ENCODE measurements around the gene MYO6.

The MYO6 gene

DNA sequence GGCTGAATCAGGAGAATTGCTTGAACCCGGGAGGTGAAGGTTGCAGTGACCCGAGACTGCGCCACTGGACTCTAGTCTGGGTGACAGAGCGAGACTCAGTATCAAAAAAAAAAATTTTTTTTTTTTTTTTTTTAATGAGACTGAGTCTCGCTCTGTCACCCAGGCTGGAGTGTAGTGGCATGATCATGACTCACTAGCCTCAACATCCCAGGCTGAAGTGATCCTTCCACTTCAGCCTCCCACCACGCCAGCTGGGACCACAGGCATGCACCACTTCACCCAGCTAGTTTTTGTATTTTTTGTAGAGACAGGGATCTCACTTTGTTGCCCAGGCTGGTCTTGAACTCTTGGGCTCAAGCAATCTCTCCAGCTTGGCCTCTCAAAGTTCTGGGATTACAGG, 53.3 kb downstream of the MYO6 start:
- Histone ChIP-seq H4K20me1 (ENCODE audit: insufficient read depth, low read length) (no peaks in the 10 kb centered on the region), H3K9me3 (ENCODE audit: insufficient read depth, low read length, severe bottlenecking) (no peaks in the 10 kb centered on the region), H3K4me2 (ENCODE audit: insufficient read depth, low read length) (no peak overlapping the region), H3K9ac (ENCODE audit: low read depth, low read length) (no peak overlapping the region), H3K79me2 (ENCODE audit: insufficient read depth, low read length) (no peaks in the 10 kb centered on the region), H3K27ac (ENCODE audit: low read length) (no peak overlapping the region), H3K36me3 (ENCODE audit: insufficient read depth, low read length) (no peaks in the 10 kb centered on the region), H3K4me1 (ENCODE audit: insufficient read depth, low read length) (no peaks in the 10 kb centered on the region), H3K27me3 (ENCODE audit: insufficient read depth, low read length, poor library complexity) (no peaks in the 10 kb centered on the region), H2AFZ (ENCODE audit: low read depth, low read length) (no peak overlapping the region), H3K4me3 (ENCODE audit: low read depth in 1 of 2, low read length in 2 of 2) (no peak overlapping the region)
- DNase-seq = no peak
- TF ChIP-seq, protein P1, sequence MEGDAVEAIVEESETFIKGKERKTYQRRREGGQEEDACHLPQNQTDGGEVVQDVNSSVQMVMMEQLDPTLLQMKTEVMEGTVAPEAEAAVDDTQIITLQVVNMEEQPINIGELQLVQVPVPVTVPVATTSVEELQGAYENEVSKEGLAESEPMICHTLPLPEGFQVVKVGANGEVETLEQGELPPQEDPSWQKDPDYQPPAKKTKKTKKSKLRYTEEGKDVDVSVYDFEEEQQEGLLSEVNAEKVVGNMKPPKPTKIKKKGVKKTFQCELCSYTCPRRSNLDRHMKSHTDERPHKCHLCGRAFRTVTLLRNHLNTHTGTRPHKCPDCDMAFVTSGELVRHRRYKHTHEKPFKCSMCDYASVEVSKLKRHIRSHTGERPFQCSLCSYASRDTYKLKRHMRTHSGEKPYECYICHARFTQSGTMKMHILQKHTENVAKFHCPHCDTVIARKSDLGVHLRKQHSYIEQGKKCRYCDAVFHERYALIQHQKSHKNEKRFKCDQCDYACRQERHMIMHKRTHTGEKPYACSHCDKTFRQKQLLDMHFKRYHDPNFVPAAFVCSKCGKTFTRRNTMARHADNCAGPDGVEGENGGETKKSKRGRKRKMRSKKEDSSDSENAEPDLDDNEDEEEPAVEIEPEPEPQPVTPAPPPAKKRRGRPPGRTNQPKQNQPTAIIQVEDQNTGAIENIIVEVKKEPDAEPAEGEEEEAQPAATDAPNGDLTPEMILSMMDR (IDR thresholded peaks at IDR 0.05; ENCODE audit: borderline replicate concordance, extremely low read depth, low read length, poor library complexity, severe bottlenecking) = no peak
- TF ChIP-seq EZH2 (IDR thresholded peaks at IDR 0.05; ENCODE audit: borderline replicate concordance, low read depth, low read length, severe bottlenecking) = no peak
- ATAC-seq (ENCODE audit: insufficient read depth, low read depth) = no peak

DNA sequence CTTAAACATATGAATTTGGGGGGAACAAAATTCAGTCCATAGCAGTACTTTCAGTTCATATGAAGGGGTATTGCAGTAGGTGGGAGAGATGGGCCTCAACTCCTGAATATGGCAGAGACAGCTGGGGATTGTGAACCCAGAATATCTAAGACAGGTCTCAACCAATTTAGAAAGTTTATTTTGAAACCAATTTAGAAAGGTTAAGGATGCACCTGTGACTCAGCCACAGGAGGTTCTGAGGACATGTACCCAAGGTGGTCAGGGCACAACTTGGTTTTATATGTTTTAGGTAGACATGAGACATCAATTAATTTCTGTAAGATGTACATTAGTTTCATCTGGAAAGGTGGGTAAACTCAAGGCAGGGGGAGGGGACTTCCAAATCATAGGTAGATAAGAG, 59.5 kb downstream of the MYO6 start:
- TF ChIP-seq, protein P1 (IDR thresholded peaks at IDR 0.05; ENCODE audit: borderline replicate concordance, extremely low read depth, low read length, poor library complexity, severe bottlenecking) = no peak
- no peak for TF ChIP-seq EZH2 (IDR thresholded peaks at IDR 0.05; ENCODE audit: borderline replicate concordance, low read depth, low read length, severe bottlenecking)
- Histone ChIP-seq H3K4me1 (ENCODE audit: insufficient read depth, low read length) (no peaks in the 10 kb centered on the region), H3K4me2 (ENCODE audit: insufficient read depth, low read length) (no peak overlapping the region), H3K9ac (ENCODE audit: low read depth, low read length) (no peak overlapping the region), H3K36me3 (ENCODE audit: insufficient read depth, low read length) (no peaks in the 10 kb centered on the region), H4K20me1 (ENCODE audit: insufficient read depth, low read length) (no peaks in the 10 kb centered on the region), H3K27ac (ENCODE audit: low read length) (no peak overlapping the region), H3K4me3 (ENCODE audit: low read depth in 1 of 2, low read length in 2 of 2) (no peak overlapping the region), H3K9me3 (ENCODE audit: insufficient read depth, low read length, severe bottlenecking) (no peaks in the 10 kb centered on the region), H2AFZ (ENCODE audit: low read depth, low read length) (no peak overlapping the region), H3K79me2 (ENCODE audit: insufficient read depth, low read length) (no peaks in the 10 kb centered on the region), H3K27me3 (ENCODE audit: insufficient read depth, low read length, poor library complexity) (no peaks in the 10 kb centered on the region)
- DNase-seq (no peak), ATAC-seq (ENCODE audit: insufficient read depth, low read depth) (no peak)

DNA sequence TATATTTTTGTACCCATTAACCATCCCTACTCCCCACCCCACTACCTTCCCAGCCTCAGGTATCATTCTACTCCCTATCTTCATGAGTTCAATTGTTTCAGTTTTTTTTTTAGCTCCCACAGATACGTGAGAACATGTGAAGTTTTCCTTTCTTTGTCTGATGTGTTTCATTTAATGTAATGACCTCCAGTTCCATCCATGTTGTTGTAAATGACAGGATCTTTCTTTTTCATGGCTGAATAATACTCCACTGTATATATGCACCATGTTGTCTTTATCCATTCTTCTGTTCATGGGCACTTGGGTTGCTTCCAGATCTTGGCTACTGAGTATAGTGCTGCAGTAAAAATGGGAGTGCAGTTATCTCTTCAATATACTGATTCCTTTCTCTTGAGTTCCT, 63.5 kb downstream of the MYO6 start:
- ATAC-seq (ENCODE audit: insufficient read depth, low read depth) (no peak), DNase-seq (no peak)
- Histone ChIP-seq H3K27ac (ENCODE audit: low read length) (no peak overlapping the region), H3K4me2 (ENCODE audit: insufficient read depth, low read length) (no peak overlapping the region), H3K4me3 (ENCODE audit: low read depth in 1 of 2, low read length in 2 of 2) (no peak overlapping the region), H3K9me3 (ENCODE audit: insufficient read depth, low read length, severe bottlenecking) (no peaks in the 10 kb centered on the region), H3K27me3 (ENCODE audit: insufficient read depth, low read length, poor library complexity) (no peaks in the 10 kb centered on the region), H3K9ac (ENCODE audit: low read depth, low read length) (no peak overlapping the region), H3K79me2 (ENCODE audit: insufficient read depth, low read length) (no peaks in the 10 kb centered on the region), H3K36me3 (ENCODE audit: insufficient read depth, low read length) (no peaks in the 10 kb centered on the region), H4K20me1 (ENCODE audit: insufficient read depth, low read length) (no peaks in the 10 kb centered on the region), H3K4me1 (ENCODE audit: insufficient read depth, low read length) (no peaks in the 10 kb centered on the region), H2AFZ (ENCODE audit: low read depth, low read length) (no peak overlapping the region)
- TF ChIP-seq, protein P1 (IDR thresholded peaks at IDR 0.05; ENCODE audit: borderline replicate concordance, extremely low read depth, low read length, poor library complexity, severe bottlenecking) = no peak
- TF ChIP-seq EZH2 (IDR thresholded peaks at IDR 0.05; ENCODE audit: borderline replicate concordance, low read depth, low read length, severe bottlenecking) = no peak
